ENCODE results near the gene CCDC146.
A peak's percentile ranks its signal among the peaks of the same experiment; 100 is the strongest.
"Not testable (repeated sequence)": the region's sequence is repeated elsewhere in the genome, so short reads cannot be mapped to it uniquely, and the experiment has no call there.

The CCDC146 gene

DNA sequence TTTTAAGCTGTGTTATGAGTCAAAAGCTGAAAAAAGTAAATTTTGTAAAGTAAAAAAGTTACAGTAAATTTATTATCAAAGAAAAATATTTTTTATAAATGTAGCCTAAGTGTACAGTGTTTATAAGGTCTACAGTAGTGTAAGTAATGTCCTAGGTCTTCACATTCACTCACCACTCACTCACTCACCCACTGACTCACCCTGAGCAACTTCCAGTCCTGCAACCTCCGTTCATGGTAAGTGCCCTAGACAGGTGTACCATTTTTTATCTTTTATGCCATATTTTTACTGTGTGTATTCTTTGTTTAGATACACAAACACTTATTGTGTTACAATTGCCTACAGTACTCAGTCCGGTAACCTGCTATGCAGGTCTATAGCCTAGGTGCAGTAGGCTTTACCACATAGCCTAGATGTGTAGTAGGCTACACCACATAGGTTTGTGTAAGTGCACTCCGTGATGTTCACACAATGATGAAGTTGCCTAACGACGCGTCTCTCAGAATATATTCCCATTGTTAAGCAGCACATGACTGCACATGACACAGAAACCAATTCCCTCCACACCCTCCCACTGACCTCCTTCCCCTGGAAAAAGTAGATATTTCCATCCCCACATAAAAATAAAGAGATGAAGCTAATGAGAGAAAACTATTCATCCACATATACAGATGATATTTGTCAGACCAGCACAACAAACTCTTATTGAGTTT is 122.0 kb downstream of the CCDC146 start:
- no peak for DNase-seq (ENCODE audit: low spot score)

DNA sequence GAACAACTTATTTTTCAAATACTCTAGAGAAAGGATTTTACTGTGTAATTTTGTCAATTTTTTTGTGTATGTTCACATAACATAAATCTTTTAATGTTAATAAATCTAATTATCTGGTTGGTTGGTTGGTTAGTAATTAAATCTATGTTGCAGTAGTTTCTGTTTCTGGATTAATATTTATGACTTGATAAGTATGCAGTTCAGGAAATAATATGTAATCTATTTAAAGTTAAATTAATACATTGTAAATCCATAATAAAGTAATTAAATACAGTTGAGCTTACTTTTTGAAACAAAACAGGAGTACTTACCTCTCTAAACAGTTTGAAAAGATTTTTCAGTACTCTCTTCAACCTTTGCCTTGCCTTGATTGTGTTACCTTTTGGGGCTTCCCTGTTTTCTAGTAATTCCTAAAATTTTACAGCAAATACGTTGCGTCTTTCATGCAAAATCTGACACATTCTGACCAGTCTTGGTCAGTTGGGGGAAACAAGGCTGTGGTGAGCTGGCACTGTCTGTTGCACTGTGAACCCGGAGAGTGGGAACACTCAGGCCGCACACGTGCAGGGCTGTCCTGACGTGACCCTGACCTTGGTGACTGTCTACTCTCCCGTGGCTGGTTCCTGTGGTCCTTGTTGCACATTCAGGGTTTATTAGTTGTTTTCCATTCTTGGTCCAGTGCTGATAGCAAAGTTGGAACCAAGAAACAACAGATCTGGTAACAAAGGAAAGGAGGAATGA is 122.8 kb downstream of the CCDC146 start:
- no peak for DNase-seq (ENCODE audit: low spot score)

DNA sequence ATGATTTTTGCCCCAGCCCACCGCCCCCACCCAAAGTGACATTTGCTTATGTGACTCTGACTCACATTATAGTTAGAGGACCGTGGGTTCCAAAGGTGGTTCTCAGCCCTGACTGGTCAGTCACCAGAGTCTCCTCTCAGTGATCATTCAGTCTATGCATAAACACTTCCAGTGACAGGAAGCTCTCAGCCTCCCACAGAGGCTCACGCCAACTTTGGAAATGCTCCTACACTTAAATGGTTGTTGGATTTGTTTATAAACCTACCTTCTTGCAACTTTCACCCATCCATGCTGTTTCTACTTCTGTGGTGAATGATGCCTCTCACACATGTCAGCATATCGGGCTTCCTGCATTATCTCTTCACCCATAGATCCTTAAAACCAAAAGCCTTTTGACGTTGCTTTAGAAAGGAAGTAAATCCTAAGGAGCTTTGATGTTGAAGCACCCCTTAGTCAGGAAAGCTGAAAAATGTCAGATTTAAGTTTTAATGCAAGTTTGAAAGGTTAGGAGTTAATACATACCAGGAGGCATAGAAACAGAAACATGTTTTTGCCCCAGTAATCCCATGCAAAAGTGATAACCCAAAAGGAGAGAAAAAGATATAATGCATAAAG is 123.7 kb downstream of the CCDC146 start:
- no peak for DNase-seq (ENCODE audit: low spot score)

DNA sequence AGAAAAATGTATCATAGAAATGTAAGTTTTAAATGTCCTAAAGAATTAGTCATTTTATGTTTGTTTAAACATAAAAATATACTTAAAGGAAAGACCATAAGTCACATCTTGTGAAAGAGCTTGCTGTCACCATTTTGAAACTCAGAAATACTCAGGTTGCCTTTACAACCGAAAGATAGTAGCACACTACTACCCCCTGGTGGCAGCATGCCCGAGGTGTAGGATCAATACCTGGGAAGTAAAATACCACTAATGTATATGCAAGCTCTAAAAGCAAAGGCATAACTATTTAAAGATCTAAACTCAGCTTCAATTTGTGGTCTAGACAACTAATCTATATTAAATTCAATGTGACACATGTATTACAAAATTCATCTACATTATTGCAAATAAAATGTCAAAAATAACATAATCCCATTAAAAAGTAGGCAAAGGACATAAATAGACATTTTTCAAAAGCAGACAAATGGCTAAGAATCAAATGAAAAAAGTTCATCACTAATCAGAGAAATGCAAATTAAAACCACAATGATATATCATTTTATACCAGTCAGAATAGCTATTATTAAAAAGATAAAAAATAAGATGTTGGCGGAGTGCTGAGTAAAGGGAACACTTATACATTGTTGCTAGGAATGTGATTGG is 124.9 kb downstream of the CCDC146 start:
- DNase-seq (ENCODE audit: low spot score): peak; percentile 67

DNA sequence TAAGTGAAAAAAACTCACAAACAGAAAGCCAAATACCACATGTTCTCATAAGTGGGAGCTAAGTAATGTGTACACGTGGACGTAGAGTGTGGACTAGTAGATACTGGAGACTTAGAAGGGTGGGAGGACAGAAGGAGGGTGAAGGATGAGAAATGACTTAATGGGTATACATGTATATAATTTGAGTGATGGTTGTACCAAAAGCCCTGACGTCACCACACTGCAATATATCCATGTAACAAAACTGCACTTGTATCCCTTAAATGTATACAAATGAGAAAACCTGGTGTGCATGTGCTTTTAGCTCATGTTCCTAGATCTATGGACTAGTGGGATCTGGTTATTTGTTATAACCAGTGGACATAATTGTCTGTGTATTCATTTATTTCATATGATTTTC is 125.7 kb downstream of the CCDC146 start:
- no peak for DNase-seq (ENCODE audit: low spot score)

DNA sequence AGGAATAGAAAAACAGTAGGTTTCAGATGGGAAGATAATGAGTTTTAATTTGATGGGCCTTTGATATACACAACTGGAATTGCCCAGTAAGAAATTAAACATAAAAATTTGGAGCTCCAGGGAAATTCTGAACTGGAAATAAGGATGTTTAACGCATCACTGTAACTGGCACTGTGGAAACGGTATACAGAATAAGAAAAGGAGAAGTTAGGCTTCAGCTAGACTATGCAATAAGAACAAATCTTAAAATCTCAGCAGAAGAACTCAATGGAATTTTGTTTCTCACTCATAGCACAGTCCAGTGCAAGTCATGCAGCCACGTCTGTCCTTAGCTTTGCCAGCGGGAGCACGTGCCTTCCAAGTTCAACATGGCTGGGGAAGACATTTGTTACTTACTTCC is 130.1 kb downstream of the CCDC146 start:
- no peak for DNase-seq (ENCODE audit: low spot score)

DNA sequence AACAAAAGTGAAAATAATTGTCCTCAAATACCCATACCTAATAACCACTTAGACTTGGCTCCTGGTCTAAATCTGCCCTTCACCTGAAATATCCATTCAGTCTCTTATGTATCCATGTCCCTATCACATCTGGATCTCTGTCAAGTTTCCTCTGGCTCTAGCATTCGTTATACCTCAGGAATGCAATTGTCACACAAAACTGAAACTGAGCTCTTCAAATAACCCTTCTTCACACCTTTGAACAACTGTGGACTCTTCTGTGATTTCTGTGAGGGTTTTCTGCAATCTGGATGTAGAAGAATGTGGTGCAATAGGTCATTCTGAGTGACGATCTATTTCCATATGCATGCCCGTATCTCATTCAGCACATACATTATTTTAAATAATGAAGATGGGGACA is 130.7 kb downstream of the CCDC146 start:
- no peak for DNase-seq (ENCODE audit: low spot score)

DNA sequence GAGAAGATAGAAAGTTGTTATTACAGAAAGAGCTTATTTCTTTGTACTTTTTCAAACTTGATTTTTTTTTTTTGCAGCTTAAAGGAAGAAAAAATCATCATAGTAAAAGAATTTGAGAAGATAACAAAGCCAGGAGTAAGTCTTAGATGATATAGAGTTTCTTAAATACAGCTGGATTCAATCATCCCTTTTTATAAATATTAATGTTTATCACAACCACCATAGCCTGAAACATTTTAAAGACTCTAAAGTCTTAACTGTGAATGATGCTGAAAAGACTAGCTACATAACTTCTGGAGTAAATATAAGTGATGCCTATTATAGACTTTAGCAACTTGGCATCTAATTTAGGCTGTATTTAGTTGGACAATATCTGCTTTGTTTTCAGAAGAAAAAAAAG is 132.0 kb downstream of the CCDC146 start:
- DNase-seq (ENCODE audit: low spot score): no peak

DNA sequence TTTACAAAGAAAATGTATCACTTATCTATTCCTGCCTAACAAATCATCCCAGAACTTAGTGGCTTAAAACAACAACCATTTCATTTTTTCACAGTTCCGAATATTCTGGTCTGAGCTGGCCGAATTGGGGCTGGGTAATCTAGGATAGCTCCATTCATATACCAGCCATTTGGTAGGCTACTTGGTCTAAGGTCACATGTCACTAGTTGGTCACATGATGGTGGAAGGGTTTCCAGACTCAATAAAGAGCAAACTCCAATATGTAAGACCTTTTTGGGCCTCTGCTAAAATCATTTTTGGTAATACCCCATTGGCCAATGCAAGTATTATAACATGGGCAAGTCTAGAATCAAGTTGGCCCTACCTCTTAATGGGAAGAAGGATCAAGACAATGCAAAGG is 132.5 kb downstream of the CCDC146 start:
- no peak for DNase-seq (ENCODE audit: low spot score)

DNA sequence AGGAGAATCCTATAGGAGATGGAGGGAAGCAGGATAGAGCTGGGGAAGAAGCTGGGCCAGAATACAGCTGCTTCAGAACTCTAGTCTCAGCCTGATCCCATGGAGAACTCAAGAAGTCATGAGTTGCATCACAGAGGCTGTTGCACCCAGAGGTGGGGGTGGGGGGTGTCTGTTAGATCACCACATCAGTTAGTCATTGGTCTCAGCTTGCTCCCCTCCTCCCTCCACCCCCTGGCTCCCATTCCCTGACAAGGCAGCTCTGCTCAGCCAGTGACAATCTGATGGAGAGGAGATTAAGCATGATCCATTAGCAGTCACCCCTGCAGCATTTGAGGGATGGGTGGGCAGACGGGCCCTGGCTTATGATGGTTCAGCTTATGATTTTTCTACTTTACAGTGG is 135.6 kb downstream of the CCDC146 start:
- DNase-seq (ENCODE audit: low spot score): no peak

DNA sequence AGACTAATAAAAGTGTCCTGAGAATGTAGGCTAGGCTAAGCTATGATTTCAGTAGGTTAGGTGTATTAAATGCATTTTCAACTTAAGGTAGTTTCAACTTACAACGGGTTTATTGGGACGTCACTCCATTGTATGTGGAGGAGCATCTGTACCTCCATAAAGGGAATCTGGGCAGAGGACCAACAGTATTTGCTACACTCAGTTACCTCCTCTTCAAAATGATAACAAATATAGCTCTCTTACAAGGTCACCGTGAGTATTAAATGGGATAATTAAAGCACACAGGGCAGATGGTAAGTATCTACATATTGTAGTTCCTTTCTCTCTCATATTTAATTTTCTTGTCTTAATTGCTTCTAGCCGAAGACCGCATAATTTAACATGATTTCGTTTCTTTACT is 136.2 kb downstream of the CCDC146 start:
- DNase-seq (ENCODE audit: low spot score): no peak

DNA sequence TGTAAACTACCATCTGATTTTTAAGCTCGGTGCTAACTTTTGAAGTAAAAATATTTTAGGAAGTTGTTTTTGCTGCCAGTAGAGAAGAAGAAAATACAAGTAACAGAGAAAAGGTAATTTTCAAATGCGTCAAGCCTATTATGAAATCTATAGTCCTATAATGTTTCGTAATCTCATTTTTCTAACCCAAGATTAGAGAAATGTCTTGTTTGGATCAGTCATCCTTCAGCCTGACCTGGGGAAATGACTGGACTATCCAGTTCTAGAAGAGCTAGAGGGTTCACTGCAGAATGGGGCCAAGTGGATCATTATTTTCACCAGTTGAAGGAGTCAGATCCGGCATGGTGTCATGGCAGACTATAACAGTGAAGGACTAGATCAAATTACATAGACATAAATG is 139.9 kb downstream of the CCDC146 start:
- no peak for DNase-seq (ENCODE audit: low spot score)

DNA sequence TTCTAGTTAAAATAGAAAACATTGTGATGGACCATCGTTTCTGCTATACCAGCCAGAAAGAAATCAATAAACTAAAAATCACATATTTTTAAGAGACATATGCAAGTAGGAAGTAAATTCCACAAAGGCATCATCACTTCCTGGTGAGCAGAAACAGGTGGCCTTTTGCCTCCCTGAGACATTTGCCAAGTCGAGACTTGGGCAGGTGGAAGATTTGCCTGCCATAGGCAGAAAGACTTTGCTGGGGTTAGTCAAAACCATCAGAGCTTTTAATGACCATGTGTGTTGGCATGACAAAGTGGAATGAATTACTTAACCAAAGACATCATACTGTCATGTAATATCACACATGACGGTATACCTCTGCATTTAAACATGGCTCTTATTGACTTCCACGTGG is 143.3 kb downstream of the CCDC146 start:
- no peak for DNase-seq (ENCODE audit: low spot score)

DNA sequence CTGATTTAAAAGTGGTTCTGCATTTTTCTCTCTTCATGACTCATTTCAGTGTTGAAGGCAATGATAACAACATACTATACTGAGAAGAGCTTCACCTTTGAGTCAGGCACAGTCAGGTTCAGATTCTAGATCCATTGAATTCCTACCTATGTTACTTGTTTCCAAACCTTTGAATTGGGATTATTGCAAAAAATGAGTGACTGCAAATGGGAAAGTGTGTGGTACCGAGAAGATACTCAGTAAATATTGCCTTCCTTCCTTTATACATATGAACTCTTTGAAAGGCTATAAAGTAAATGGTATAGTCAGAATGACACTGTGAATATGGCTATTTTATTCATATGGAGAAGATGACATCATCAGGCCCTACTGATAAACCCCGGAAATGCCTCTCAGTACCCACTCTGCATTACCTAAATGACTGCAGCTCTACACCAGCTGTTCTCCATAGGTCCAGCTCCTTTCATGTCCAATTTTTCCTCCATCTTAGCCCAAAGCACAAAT is 143.9 kb downstream of the CCDC146 start:
- DNase-seq (ENCODE audit: low spot score): no peak

DNA sequence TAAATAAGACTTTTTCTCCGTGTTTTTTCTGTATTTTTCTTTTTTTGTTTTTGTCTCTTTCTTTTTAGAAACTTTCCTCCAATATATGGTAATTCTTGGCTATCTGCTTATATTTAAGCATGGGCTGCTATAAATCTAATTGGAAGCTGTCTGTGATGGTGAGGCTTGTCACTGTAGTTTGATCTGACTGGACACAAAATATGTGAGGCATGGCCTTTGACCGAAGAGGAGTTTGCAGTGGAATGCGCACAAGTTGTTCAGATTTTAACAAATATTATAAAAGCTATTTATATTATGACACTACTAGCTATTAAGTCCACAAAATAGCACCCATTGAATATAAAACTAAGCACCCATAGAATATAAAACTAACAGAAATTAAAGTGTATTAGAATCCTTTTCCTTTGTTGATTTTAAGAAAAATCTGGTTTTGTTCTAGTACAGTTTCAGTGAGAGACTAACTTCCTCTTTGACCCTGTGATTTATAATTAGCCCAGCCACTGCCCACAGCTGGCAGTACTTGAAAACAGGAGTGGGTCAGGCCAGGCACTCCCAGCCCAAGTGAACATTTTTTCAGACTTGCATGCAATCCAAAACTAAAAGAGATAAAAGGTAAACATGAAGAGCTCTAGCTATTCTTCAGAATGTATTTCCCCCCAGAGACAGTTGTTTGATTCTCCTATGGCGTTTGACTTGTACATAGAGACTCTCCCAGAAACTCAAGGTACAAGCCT is 147.1 kb downstream of the CCDC146 start:
- peak; percentile 45 for DNase-seq (ENCODE audit: low spot score)

DNA sequence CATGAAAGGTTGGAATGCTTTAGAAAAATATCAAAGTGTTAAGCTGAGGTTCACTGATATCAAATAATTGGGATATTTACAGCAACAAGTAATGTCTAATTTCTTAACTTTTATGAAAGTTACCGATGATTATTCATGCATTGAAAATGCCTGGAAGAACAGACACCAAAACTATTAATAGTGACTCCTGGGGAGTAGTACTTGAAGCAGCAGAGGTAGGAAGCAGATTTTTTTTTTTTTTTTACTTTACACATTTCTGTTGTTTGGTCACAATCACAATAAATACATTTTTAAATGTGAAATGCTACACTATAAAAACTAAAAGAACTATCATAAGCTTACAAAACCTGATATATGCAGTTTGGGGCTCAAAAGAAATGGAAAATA is 147.7 kb downstream of the CCDC146 start:
- no peak for DNase-seq (ENCODE audit: low spot score)

DNA sequence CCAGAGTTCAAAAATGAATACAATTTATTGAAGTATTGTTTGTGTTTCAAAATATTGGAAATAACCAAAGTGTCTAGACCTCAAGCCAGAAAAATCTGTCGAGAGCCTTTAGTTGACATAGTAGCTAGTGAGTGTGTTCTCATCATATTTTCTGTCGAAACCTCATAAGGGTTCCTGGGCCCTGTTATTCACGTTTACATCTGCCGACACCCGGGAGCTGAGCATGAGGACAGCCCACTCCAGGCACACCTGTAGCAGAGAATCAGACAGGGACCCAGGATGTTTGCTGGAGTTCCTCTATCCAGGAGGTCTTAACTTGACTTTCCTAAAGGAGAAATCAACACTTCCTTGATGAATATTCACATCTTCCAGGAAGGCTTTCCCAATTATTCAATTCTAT is 149.4 kb downstream of the CCDC146 start:
- no peak for DNase-seq (ENCODE audit: low spot score)

DNA sequence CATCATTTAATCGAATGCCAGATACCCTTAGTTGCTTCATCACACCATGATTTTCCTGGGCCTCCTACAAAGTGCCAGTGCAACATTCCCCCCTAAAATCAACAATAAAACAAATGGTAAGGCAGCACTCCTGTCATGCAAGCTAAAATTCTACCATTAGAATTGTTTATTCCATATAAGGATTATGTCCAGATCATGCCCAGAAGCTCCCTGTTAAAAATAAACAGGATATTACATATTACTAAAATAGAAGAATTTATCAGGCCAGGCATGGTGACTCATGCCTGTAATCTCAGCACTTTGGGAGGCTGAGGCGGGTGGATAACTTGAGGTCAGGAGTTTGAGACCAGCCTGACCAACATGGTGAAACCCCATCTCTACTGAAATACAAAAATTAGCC is 153.2 kb downstream of the CCDC146 start:
- not testable (repeated sequence) for DNase-seq (ENCODE audit: low spot score)

DNA sequence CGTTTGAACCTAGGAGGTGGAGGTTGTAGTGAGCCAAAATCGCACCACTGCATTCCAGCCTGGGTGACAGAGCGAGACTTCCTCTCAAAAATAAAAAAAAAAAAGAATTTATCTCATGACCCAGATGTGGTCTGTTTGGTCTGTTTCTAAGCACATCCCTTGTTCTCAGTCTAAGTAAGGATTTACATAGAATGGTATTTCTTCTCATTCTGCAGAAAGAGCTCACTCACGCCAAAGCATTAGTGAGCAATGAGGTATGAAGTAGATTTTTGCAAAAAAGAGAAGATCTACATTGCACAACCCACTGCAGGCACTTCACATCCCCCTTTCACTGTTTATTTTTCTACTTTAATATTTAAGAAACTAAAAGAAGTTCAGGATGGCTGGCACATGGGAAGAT is 153.7 kb downstream of the CCDC146 start:
- DNase-seq (ENCODE audit: low spot score): no peak

DNA sequence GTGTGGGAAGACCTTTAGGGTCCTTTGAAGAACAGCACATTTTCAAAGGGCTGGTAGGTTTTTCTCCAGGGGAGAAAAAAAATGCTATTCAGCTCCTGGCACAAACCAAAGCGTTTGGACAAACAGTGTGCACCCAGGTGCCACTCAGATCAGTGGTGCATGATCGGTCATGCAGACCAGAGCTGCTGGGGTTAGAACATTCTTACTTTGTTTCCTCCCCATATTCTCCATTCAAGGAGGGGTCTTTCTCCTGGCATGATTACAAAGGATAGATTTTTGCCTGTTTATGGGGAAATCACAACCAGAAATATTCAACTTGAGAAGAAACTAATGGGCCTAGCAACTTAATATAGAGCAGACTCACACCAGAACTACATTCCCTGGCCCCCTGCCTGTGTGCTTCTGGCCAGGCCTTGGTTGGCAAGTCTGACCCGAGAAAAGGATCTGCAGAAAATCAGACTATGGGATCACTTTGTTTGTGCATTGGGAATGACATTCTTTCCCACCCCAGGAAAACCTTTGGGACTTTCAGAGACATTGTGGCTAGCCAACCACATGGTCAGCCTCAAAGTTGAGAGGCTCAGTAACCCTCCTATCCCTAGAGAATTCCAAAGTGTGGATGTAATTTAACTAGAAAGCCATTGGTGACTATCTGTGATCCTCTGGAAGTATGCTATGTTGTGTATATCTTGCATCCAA is 159.5 kb downstream of the CCDC146 start:
- no peak for DNase-seq (ENCODE audit: low spot score)

DNA sequence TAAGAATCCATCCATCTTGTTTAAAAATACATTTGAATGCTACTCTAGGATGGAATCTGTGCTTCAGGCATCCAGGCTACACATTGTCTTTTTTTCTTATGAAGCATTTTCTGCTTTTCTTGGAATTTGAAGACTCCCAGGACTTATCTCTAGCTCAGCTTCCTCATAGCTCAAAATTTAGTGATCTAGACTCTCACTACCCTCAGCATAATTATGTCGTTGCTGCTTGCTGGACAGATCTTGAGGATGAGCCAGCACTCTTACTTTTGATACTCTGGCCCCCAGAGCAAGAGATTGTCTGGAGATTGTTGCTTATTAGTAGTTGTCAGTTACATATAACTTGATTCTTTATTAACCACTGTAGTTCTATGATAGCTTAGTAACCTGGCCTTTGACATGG is 160.5 kb downstream of the CCDC146 start:
- DNase-seq (ENCODE audit: low spot score): no peak

Data from Ammon's horn (tissue), 1 donor.